CD4-positive, alpha-beta T cell (primary cell): ENCODE results near the gene ZKSCAN3. TPM values are rescaled to one million over a fixed set of nuclear protein-coding genes. Genes with fewer than 3 reads are reported as not detected.

ENCODE experiments used
- ATAC-seq: fragments of 200-7000 bp; cut with Tn5 transposase; one replicate; pipeline ENCODE4 v1.10.0; 2022; ENCODE audit warnings: mild to moderate bottlenecking; ENCODE audit not compliant: poor library complexity
- CTCF ChIA-PET: fragments of 350-600 bp; sonication (Branson Sonifier 250); formaldehyde crosslinking; loops from one replicate; lab custom pipeline; 2021; ENCODE audit warnings: antibody characterized with exemption, inconsistent platforms; lab: Charles Lee
- POLR2A ChIA-PET: fragments of 350-600 bp; sonication (Branson Sonifier 250); formaldehyde crosslinking; loops from one replicate; lab custom pipeline; 2021; ENCODE audit warnings: antibody characterized with exemption, inconsistent platforms; lab: Charles Lee
- DNase-seq, 14 experiments: peaks; one replicate each; pipeline ENCODE4 v3.0.0-alpha.2; 2013 to 2020; ENCODE audit warnings: mixed read lengths in 2 of 14
- H3K27ac ChIP-seq, 2 donors: one replicate each; pipeline versions ENCODE4 v1.5.1 to v1.7.0; 2013; ENCODE audit warnings: low read length in 2 of 2, low read depth in 1 of 2, mild to moderate bottlenecking in 1 of 2
- H3K27me3 ChIP-seq, 2 experiments: 1 replicate in 1 of 2; 2 replicates in 1 of 2; pipeline versions ENCODE4 v1.6.1 to v1.7.0; 2013; ENCODE audit warnings: low read length in 2 of 2, control low read depth in 1 of 2, mild to moderate bottlenecking in 1 of 2, moderate library complexity in 1 of 2; ENCODE audit not compliant: insufficient read depth in 2 of 2, control insufficient read depth in 1 of 2
- H3K36me3 ChIP-seq: one replicate; pipeline ENCODE4 v1.6.1; 2013; ENCODE audit warnings: low read length, control low read depth; ENCODE audit not compliant: insufficient read depth
- H3K4me1 ChIP-seq: one replicate; pipeline ENCODE4 v1.6.1; 2013; ENCODE audit warnings: low read length, control low read depth; ENCODE audit not compliant: insufficient read depth
- H3K4me3 ChIP-seq: one replicate; pipeline ENCODE4 v1.5.1; 2013; ENCODE audit warnings: mild to moderate bottlenecking, low read length, moderate library complexity
- H3K9me3 ChIP-seq, 2 experiments: 1 replicate in 1 of 2; 2 replicates in 1 of 2; pipeline versions ENCODE4 v1.6.1 to v1.7.0; 2013; ENCODE audit warnings: low read length in 2 of 2, mild to moderate bottlenecking in 2 of 2, control low read depth in 1 of 2, moderate library complexity in 1 of 2; ENCODE audit not compliant: control insufficient read depth in 1 of 2, insufficient read depth in 1 of 2
- H3K27ac Mint-ChIP-seq: one replicate; pipeline ENCODE4 v1.8.0; 2020; ENCODE audit warnings: mixed read lengths
- H3K27me3 Mint-ChIP-seq: one replicate; pipeline ENCODE4 v1.8.0; 2021; ENCODE audit warnings: mixed read lengths
- H3K36me3 Mint-ChIP-seq: one replicate; pipeline ENCODE4 v1.8.0; 2021; ENCODE audit warnings: low read depth, mixed read lengths
- H3K4me1 Mint-ChIP-seq: one replicate; pipeline ENCODE4 v1.8.0; 2021; ENCODE audit warnings: low read depth, mixed read lengths
- H3K4me3 Mint-ChIP-seq: one replicate; pipeline ENCODE4 v1.8.0; 2020; ENCODE audit warnings: mild to moderate bottlenecking, mixed read lengths
- H3K9me3 Mint-ChIP-seq: one replicate; pipeline ENCODE4 v1.8.0; 2020; ENCODE audit warnings: mixed read lengths
- CTCF ChIP-seq: fragments of 200-600 bp; IDR thresholded peaks from one replicate; pipeline ENCODE4 v1.8.0; 2022; ENCODE audit warnings: antibody characterized with exemption, mild to moderate bottlenecking
- intact Hi-C, 2 experiments: fragments of 100-400 bp; cut with DNase I in 1 of 2; cut with micrococcal nuclease in 1 of 2; formaldehyde crosslinking; loops; one replicate each; pipeline versions ENCODE4 v1.15.1 to v1.9.0; 2023 to 2025; cut with DNase I, micrococcal nuclease
- total RNA-seq, 174 experiments: library from RNA in 2 of 174; stranded (reverse) in 2 of 174; gene quantifications; one replicate each; pipeline ENCODE4 v1.2.3 and lab custom pipeline; 2021 to 2026

ZKSCAN3 gene
- total RNA-seq, 2 experiments from 2014 or later, result 0.88 to 0.89 TPM

DNA sequence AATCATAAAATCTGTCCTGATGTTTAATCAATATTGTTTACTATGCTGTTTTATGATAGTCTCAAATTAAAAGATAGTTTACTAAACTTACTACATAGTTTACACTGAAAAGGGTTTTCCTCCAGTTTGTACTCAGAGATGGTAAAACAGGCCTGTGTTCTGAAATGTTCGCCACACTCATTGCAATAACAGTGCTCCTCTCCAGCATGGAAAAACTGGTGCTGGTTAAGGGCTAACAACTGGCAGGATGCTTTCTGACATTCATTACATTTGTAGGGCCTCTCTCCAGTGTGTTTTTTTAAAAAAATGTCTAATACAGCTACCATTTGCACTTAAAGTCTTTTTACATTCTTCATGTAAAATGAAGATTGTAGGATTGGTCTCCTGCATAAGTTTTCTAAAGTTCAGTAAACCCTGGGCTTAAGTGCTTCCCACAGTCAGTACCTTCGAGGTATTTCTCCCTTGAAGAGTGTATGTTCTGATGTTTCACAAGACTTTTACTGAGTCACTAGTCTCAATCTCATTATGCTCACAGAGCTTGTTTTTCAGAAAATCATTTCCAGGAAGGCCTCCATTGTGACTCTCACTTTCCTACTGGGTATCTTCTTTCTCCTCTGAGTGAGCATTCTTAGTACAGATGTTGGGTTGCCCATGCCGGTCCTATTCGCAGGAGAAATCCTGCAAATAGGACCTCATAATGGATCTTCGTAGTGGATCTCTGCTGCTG lies 58.5 kb downstream of the ZKSCAN3 start:
- H3K36me3 Mint-ChIP-seq, result no peaks in the 10 kb centered on the region
- no peak for ATAC-seq
- Histone ChIP-seq H3K9me3 (no peaks in the 10 kb centered on the region), H3K4me3 (no peak overlapping the region), H3K36me3 (no peaks in the 10 kb centered on the region), H3K27ac (no peak overlapping the region), H3K4me1 (no peaks in the 10 kb centered on the region), H3K27me3 (peaks cover 7 to 13% of the 10 kb centered on the region in 2 experiments)
- no peak overlapping the region for H3K27ac Mint-ChIP-seq
- no peak overlapping the region for H3K4me3 Mint-ChIP-seq
- ChIA-PET POLR2A (no interaction called here), CTCF (no interaction called here)
- peaks cover 57% of the 10 kb centered on the region for H3K27me3 Mint-ChIP-seq
- no peak for DNase-seq
- H3K4me1 Mint-ChIP-seq, result no peaks in the 10 kb centered on the region
- TF ChIP-seq CTCF, result no peak
- H3K9me3 Mint-ChIP-seq, result peaks cover 4% of the 10 kb centered on the region
- intact Hi-C loops, result no loop called here

- intact Hi-C loops, result no loop called here
- no peak overlapping the region for H3K27ac Mint-ChIP-seq
- H3K4me1 ChIP-seq, result no peaks in the 10 kb centered on the region
- no peak for DNase-seq
- ChIA-PET CTCF (no interaction called here), POLR2A (no interaction called here)
- H3K4me1 Mint-ChIP-seq, result no peaks in the 10 kb centered on the region
- peaks cover 44% of the 10 kb centered on the region for H3K27me3 Mint-ChIP-seq
- peaks cover 7 to 13% of the 10 kb centered on the region in 2 experiments for H3K27me3 ChIP-seq
- no peak overlapping the region for H3K4me3 Mint-ChIP-seq
- peaks cover 3% of the 10 kb centered on the region for H3K9me3 Mint-ChIP-seq
- H3K36me3 ChIP-seq, result no peaks in the 10 kb centered on the region
- H3K36me3 Mint-ChIP-seq, result no peaks in the 10 kb centered on the region
- ATAC-seq, result no peak
- H3K4me3 ChIP-seq, result no peak overlapping the region
- no peak for TF ChIP-seq CTCF
- H3K9me3 ChIP-seq, result no peaks in the 10 kb centered on the region
- no peak overlapping the region for H3K27ac ChIP-seq
Observed at GRCh38 chr6:28410767-28411166, 61.0 kb downstream of the ZKSCAN3 start.

DNA sequence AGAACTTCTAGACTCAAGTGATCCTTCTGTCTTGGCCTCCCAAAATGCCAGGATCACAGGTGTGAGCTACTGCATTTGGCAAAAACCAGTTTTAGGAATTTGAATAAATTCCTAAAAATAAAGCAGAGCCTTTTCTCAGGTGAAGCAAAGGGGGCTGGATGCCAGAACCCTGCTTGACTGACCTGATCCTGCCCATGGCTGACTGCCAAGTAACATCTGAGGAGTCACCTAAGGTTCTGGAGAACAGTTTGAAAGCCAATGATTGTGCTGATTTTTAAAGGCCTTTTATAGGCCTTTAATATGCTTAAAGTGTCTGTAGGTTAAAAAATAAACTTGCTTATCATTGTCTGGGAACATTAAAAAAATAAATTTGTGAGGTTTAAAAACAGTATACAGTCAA lies 63.9 kb downstream of the ZKSCAN3 start:
- TF ChIP-seq CTCF, result no peak
- POLR2A ChIA-PET, result interaction anchor here (0.6 kb wide), 1 partner anchor 12 kb away, joined by 3 read pairs; no protein-coding TSS in a partner anchor

More for the DNA sequence above, 63.9 kb downstream of the ZKSCAN3 start:
- CTCF ChIA-PET, result no interaction called here
- Histone ChIP-seq H3K36me3 (no peaks in the 10 kb centered on the region), H3K27ac (no peak overlapping the region), H3K4me3 (no peak overlapping the region), H3K4me1 (no peaks in the 10 kb centered on the region), H3K27me3 (peaks cover 7 to 13% of the 10 kb centered on the region in 2 experiments), H3K9me3 (no peaks in the 10 kb centered on the region)
- Mint-ChIP-seq H3K27ac (no peak overlapping the region), H3K9me3 (peaks cover 3% of the 10 kb centered on the region), H3K4me3 (no peak overlapping the region), H3K4me1 (no peaks in the 10 kb centered on the region), H3K36me3 (no peaks in the 10 kb centered on the region), H3K27me3 (peaks cover 21% of the 10 kb centered on the region)
- no peak for ATAC-seq
- intact Hi-C loops, result no loop called here
- no peak for DNase-seq

Other genes starting within 250 kb of the ZKSCAN3 start
- gene ZSCAN16, start 225.3 kb upstream of the ZKSCAN3 start, total RNA-seq, result 1 to 10 TPM; 7.3 to 7.4 TPM
- gene ZKSCAN8, start 208.1 kb upstream of the ZKSCAN3 start, total RNA-seq, result 10 to 100 TPM; 23.2 to 25.1 TPM
- gene ZSCAN9, start 124.7 kb upstream of the ZKSCAN3 start, total RNA-seq, result under 1 TPM; 0.85 to 0.89 TPM
- 1 to 10 TPM in 1 of 2 experiments, under 1 TPM in 1; 0.84 to 1.6 TPM for gene ZKSCAN4, start 97.7 kb upstream of the ZKSCAN3 start, total RNA-seq
- gene NKAPL, start 90.7 kb upstream of the ZKSCAN3 start, total RNA-seq, result not detected
- 1 to 10 TPM; 6.2 to 8.0 TPM for gene ZSCAN26, start 82.8 kb upstream of the ZKSCAN3 start, total RNA-seq
- 1 to 10 TPM; 1.3 to 1.4 TPM for gene PGBD1, start 68.4 kb upstream of the ZKSCAN3 start, total RNA-seq
- gene ZSCAN31, start 13.8 kb upstream of the ZKSCAN3 start, total RNA-seq, result 1 to 10 TPM in 1 of 2 experiments, under 1 TPM in 1; 0.88 to 1.1 TPM
- gene ZSCAN12, start 49.8 kb downstream of the ZKSCAN3 start, total RNA-seq, result 1 to 10 TPM; 2.0 to 2.3 TPM
- gene ZSCAN23, start 93.5 kb downstream of the ZKSCAN3 start, total RNA-seq, result under 1 TPM; 0.19 to 0.78 TPM
- gene GPX6, start 165.8 kb downstream of the ZKSCAN3 start, total RNA-seq, result not detected
- not detected for gene GPX5, start 175.9 kb downstream of the ZKSCAN3 start, total RNA-seq